Erythroblast (primary cell): ENCODE results near the gene FCHO1.

Source experiments
- GATA1 ChIP-seq: IDR thresholded peaks from 2 replicates; pipeline ENCODE4 v1.6.1; 2011; ENCODE audit warnings: low read depth, mild to moderate bottlenecking, control low read depth, low read length, moderate library complexity
- POLR2A ChIP-seq: IDR thresholded peaks from 2 replicates; pipeline ENCODE4 v1.6.1; 2011; ENCODE audit warnings: mild to moderate bottlenecking, low read length

- TF ChIP-seq POLR2A (no peak), GATA1 (no peak)
Observed at GRCh38 chr19:17806945-17807344, 55.7 kb downstream of the FCHO1 start.
